NT2/D1 (cell line): ENCODE data around the gene UBXN6.
A peak's percentile ranks its signal among the peaks of the same experiment; 100 is the strongest.

Source experiments
- DNase-seq: peaks from one replicate; pipeline ENCODE4 v3.0.0-alpha.2; 2011; ENCODE audit warnings: low read depth, low spot score
- H3K27me3 ChIP-seq: 2 replicates; pipeline ENCODE4 v1.6.0; 2011; ENCODE audit warnings: mild to moderate bottlenecking; ENCODE audit not compliant: insufficient read length, insufficient read depth
- H3K36me3 ChIP-seq: 2 replicates; pipeline ENCODE4 v1.6.1; 2011; ENCODE audit warnings: mild to moderate bottlenecking, low read length, mixed read lengths; ENCODE audit not compliant: insufficient read depth, insufficient read length
- H3K4me1 ChIP-seq: 2 replicates; pipeline ENCODE4 v1.5.1; 2011; ENCODE audit not compliant: insufficient read depth, insufficient read length
- H3K4me3 ChIP-seq: 2 replicates; pipeline ENCODE4 v1.5.1; 2011; ENCODE audit warnings: low read depth; ENCODE audit not compliant: insufficient read length
- H3K9ac ChIP-seq: 2 replicates; pipeline ENCODE4 v1.6.0; 2011; ENCODE audit warnings: low read depth; ENCODE audit not compliant: insufficient read length
- H3K9me3 ChIP-seq: 2 replicates; pipeline ENCODE4 v1.5.1; 2011; ENCODE audit warnings: mild to moderate bottlenecking, low read length; ENCODE audit not compliant: insufficient read depth
- SUZ12 ChIP-seq: IDR thresholded peaks from 2 replicates; pipeline ENCODE4 v1.6.1; 2011; ENCODE audit not compliant: insufficient read length, insufficient read depth; ENCODE audit errors: extremely low read depth
- YY1 ChIP-seq: IDR thresholded peaks from 2 replicates; pipeline ENCODE4 v1.6.1; 2011; ENCODE audit not compliant: insufficient read length, insufficient read depth
- ZNF274 ChIP-seq: IDR thresholded peaks from 2 replicates; pipeline ENCODE4 v1.6.1; 2011; ENCODE audit warnings: mild to moderate bottlenecking, low read depth, low read length

UBXN6 gene

GRCh38 chr19:4503825-4504170, 46.2 kb upstream of the UBXN6 start:
- peaks cover 15% of the 10 kb centered on the region for H3K4me1 ChIP-seq
- H3K9me3 ChIP-seq = no peaks in the 10 kb centered on the region
- peaks cover 90% of the 10 kb centered on the region for H3K36me3 ChIP-seq
- peak overlapping the region; percentile 6 for H3K9ac ChIP-seq
- H3K27me3 ChIP-seq = no peaks in the 10 kb centered on the region
- TF ChIP-seq YY1 (no peak), ZNF274 (no peak), SUZ12 (no peak)
- DNase-seq = no peak
- no peak overlapping the region for H3K4me3 ChIP-seq

- H3K27me3 ChIP-seq = no peaks in the 10 kb centered on the region
- H3K9ac ChIP-seq = peak overlapping the region; percentile 6
- H3K4me3 ChIP-seq = no peak overlapping the region
- peaks cover 91% of the 10 kb centered on the region for H3K36me3 ChIP-seq
- H3K4me1 ChIP-seq = peaks cover 13% of the 10 kb centered on the region
- no peak for TF ChIP-seq YY1
- TF ChIP-seq SUZ12 = no peak
- no peak for TF ChIP-seq ZNF274
- DNase-seq = no peak
- H3K9me3 ChIP-seq = no peaks in the 10 kb centered on the region
Observed at GRCh38 chr19:4503132-4503824, 45.7 kb upstream of the UBXN6 start.

- no peaks in the 10 kb centered on the region for H3K9me3 ChIP-seq
- peaks cover 13% of the 10 kb centered on the region for H3K4me1 ChIP-seq
- peaks cover 94% of the 10 kb centered on the region for H3K36me3 ChIP-seq
- no peak for TF ChIP-seq SUZ12
- no peak for TF ChIP-seq ZNF274
- no peak for TF ChIP-seq YY1
- H3K27me3 ChIP-seq = no peaks in the 10 kb centered on the region
- H3K4me3 ChIP-seq = no peak overlapping the region
- no peak for DNase-seq
- peak overlapping the region; percentile 6 for H3K9ac ChIP-seq
Observed at GRCh38 chr19:4502282-4503131, 44.9 kb upstream of the UBXN6 start.

- Histone ChIP-seq H3K9ac (no peak overlapping the region), H3K4me1 (peaks cover 13% of the 10 kb centered on the region), H3K36me3 (peaks cover 90% of the 10 kb centered on the region), H3K27me3 (no peaks in the 10 kb centered on the region), H3K9me3 (no peaks in the 10 kb centered on the region), H3K4me3 (no peak overlapping the region)
- DNase-seq = no peak
- TF ChIP-seq YY1 (no peak), SUZ12 (no peak), ZNF274 (no peak)
Observed at GRCh38 chr19:4501691-4502090, 44.1 kb upstream of the UBXN6 start.

GRCh38 chr19:4500841-4501591, 43.4 kb upstream of the UBXN6 start:
- no peak for TF ChIP-seq ZNF274
- TF ChIP-seq SUZ12 = no peak
- no peak for TF ChIP-seq YY1
- Histone ChIP-seq H3K9me3 (no peaks in the 10 kb centered on the region), H3K4me3 (no peak overlapping the region), H3K4me1 (peaks cover 13% of the 10 kb centered on the region), H3K9ac (peak overlapping the region; percentile 21), H3K36me3 (peaks cover 90% of the 10 kb centered on the region), H3K27me3 (no peaks in the 10 kb centered on the region)
- no peak for DNase-seq

- H3K9me3 ChIP-seq = no peaks in the 10 kb centered on the region
- no peak overlapping the region for H3K4me3 ChIP-seq
- no peak for TF ChIP-seq ZNF274
- no peak for TF ChIP-seq SUZ12
- TF ChIP-seq YY1 = no peak
- no peaks in the 10 kb centered on the region for H3K27me3 ChIP-seq
- peaks cover 88% of the 10 kb centered on the region for H3K36me3 ChIP-seq
- peaks cover 13% of the 10 kb centered on the region for H3K4me1 ChIP-seq
- no peak overlapping the region for H3K9ac ChIP-seq
- no peak for DNase-seq
Observed at GRCh38 chr19:4499855-4500254, 42.3 kb upstream of the UBXN6 start.

- H3K36me3 ChIP-seq = peaks cover 88% of the 10 kb centered on the region
- H3K4me3 ChIP-seq = no peak overlapping the region
- H3K27me3 ChIP-seq = no peaks in the 10 kb centered on the region
- no peak overlapping the region for H3K9ac ChIP-seq
- DNase-seq = no peak
- H3K9me3 ChIP-seq = no peaks in the 10 kb centered on the region
- TF ChIP-seq SUZ12 (no peak), YY1 (no peak), ZNF274 (no peak)
- peaks cover 16% of the 10 kb centered on the region for H3K4me1 ChIP-seq
Observed at GRCh38 chr19:4499318-4499717, 41.7 kb upstream of the UBXN6 start.
